PC-9 (cell line): ENCODE data around the gene SCN8A. TPM values are rescaled to one million over a fixed set of nuclear protein-coding genes. Genes with fewer than 3 reads are reported as not detected.

ENCODE experiments used
- BruUV-seq: library from RNA; stranded (reverse); fragments of 400-500 nt; replicated peaks from 2 replicates; lab custom pipeline; 2021; lab: Mats Ljungman, UMichigan
- CTCF ChIA-PET: fragments of 300-600 bp; sonication (Branson Sonifier 250); formaldehyde crosslinking; loops from one replicate; lab custom pipeline; 2022; ENCODE audit warnings: antibody characterized with exemption; lab: Charles Lee
- POLR2A ChIA-PET: fragments of 300-600 bp; sonication (Branson Sonifier 250); formaldehyde crosslinking; loops from one replicate; lab custom pipeline; 2022; ENCODE audit warnings: antibody characterized with exemption; ENCODE audit not compliant: unreplicated experiment; lab: Charles Lee
- DNase-seq, 2 experiments: peaks; one replicate each; pipeline versions ENCODE4 v3.0.0 to v3.0.0-alpha.2; 2015 to 2022; ENCODE audit warnings: mixed read lengths in 1 of 2
- H2AFZ ChIP-seq: fragments of 200-600 bp; sonication (generic); 2 replicates; pipeline ENCODE4 v1.8.1; 2017; ENCODE audit warnings: antibody characterized with exemption
- H3F3A ChIP-seq: fragments of 200-600 bp; sonication (generic); 2 replicates; pipeline ENCODE4 v1.8.1; 2017; ENCODE audit warnings: antibody characterized with exemption, mild to moderate bottlenecking, low read depth; ENCODE audit not compliant: insufficient read depth
- H3K27ac ChIP-seq: fragments of 200-600 bp; sonication (generic); 2 replicates; pipeline ENCODE4 v1.6.1; 2016; ENCODE audit warnings: mixed run types
- H3K27me3 ChIP-seq: fragments of 200-600 bp; sonication (generic); 2 replicates; pipeline ENCODE4 v1.6.1; 2016; ENCODE audit warnings: low read depth, mixed run types; ENCODE audit not compliant: insufficient read depth
- H3K36me3 ChIP-seq: fragments of 200-600 bp; sonication (generic); 2 replicates; pipeline ENCODE4 v1.6.1; 2016; ENCODE audit warnings: low read depth, mixed run types
- H3K4me1 ChIP-seq: fragments of 200-600 bp; sonication (generic); replicated peaks from 2 replicates; pipeline ENCODE4 v1.6.1; 2016; ENCODE audit warnings: mixed run types; ENCODE audit not compliant: insufficient read depth
- H3K4me2 ChIP-seq: fragments of 200-600 bp; sonication (generic); 2 replicates; pipeline ENCODE4 v1.6.1; 2017; ENCODE audit warnings: mixed run types
- H3K4me3 ChIP-seq: fragments of 200-600 bp; sonication (generic); 2 replicates; pipeline ENCODE4 v1.6.1; 2016; ENCODE audit warnings: mixed run types
- H3K79me2 ChIP-seq: fragments of 200-600 bp; sonication (generic); 2 replicates; pipeline ENCODE4 v1.6.1; 2017; ENCODE audit warnings: low read depth, mixed run types
- H3K9me2 ChIP-seq: fragments of 200-600 bp; sonication (generic); 2 replicates; pipeline ENCODE4 v1.8.1; 2017; ENCODE audit warnings: mild to moderate bottlenecking; ENCODE audit not compliant: insufficient read depth
- H3K9me3 ChIP-seq: fragments of 200-600 bp; sonication (generic); 2 replicates; pipeline ENCODE4 v1.8.1; 2016; ENCODE audit warnings: low read depth; ENCODE audit not compliant: insufficient read depth
- H4K20me1 ChIP-seq: fragments of 200-600 bp; sonication (generic); 2 replicates; pipeline ENCODE4 v1.8.1; 2017; ENCODE audit not compliant: insufficient read depth
- EZH2 ChIP-seq: fragments of 200-600 bp; sonication (generic); IDR thresholded peaks from 2 replicates; pipeline ENCODE4 v1.8.0; 2017; ENCODE audit warnings: antibody characterized with exemption, low read depth
- intact Hi-C: fragments of 100-400 bp; cut with micrococcal nuclease; formaldehyde crosslinking; loops from one replicate; pipeline ENCODE4 v1.10.0; 2022; ENCODE audit not compliant: unreplicated experiment
- total RNA-seq: library from RNA; stranded (reverse); gene quantifications from 2 replicates; pipeline ENCODE4 v1.2.3, GENCODE V29; 2021
- TF ChIP-seq, protein P1 (sequence below): fragments of 200-600 bp; sonication (generic); conservative IDR thresholded peaks from 2 replicates; pipeline ENCODE4 v1.6.1; 2017; ENCODE audit warnings: mixed run types, antibody characterized with exemption, mild to moderate bottlenecking, moderate library complexity

Gene SCN8A
- total RNA-seq, 1 experiment from 2014 or later = 0.17 TPM

DNA sequence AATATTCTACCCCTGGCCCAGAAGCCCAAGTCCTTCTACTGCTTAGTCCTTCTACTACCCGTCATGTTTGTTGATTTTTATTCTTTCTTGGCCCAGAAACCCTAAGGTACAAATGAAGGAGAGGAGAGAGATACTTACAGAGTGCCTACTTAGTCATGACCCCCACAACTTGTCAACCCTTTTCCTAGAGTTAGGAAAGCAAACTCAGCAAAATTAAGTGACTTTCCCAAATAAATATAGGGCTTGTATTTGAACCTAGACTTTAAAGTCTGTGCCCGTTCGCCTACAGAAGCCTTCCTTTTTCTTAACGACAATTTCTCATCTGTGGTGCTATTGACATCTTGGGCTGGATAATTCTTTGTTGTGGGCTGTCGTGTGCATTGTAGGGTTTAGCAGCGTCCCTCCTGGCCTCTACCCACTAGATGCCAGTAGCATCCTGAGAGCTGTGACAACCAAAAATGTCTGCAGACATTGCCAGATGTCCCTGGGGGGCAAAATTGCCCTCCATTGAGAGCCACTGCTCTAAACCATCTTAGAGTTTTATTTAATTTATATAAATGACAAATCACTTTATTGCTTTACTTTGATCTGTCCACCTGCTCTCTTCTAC, 175.1 kb downstream of the SCN8A start:
- H3K36me3 ChIP-seq = no peaks in the 10 kb centered on the region
- no peaks in the 10 kb centered on the region for H3F3A ChIP-seq
- H2AFZ ChIP-seq = no peak overlapping the region
- H3K27ac ChIP-seq = no peak overlapping the region
- H3K4me2 ChIP-seq = no peak overlapping the region
- no peaks in the 10 kb centered on the region for H3K9me3 ChIP-seq
- ChIA-PET CTCF (no interaction called here), POLR2A (interaction anchor here (0.6 kb wide), 1 partner anchor 285 kb away, joined by 3 read pairs; no protein-coding TSS in a partner anchor)
- H3K79me2 ChIP-seq = no peaks in the 10 kb centered on the region
- intact Hi-C loops = no loop called here
- no peaks in the 10 kb centered on the region for H3K9me2 ChIP-seq
- no peak overlapping the region for H3K4me3 ChIP-seq
- no peaks in the 10 kb centered on the region for H4K20me1 ChIP-seq
- no TSS peak for BruUV-seq
- DNase-seq = no peak
- peaks cover 86% of the 10 kb centered on the region for H3K27me3 ChIP-seq
- TF ChIP-seq, protein P1, sequence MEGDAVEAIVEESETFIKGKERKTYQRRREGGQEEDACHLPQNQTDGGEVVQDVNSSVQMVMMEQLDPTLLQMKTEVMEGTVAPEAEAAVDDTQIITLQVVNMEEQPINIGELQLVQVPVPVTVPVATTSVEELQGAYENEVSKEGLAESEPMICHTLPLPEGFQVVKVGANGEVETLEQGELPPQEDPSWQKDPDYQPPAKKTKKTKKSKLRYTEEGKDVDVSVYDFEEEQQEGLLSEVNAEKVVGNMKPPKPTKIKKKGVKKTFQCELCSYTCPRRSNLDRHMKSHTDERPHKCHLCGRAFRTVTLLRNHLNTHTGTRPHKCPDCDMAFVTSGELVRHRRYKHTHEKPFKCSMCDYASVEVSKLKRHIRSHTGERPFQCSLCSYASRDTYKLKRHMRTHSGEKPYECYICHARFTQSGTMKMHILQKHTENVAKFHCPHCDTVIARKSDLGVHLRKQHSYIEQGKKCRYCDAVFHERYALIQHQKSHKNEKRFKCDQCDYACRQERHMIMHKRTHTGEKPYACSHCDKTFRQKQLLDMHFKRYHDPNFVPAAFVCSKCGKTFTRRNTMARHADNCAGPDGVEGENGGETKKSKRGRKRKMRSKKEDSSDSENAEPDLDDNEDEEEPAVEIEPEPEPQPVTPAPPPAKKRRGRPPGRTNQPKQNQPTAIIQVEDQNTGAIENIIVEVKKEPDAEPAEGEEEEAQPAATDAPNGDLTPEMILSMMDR = no peak
- no peak for TF ChIP-seq EZH2
- H3K4me1 ChIP-seq = no peaks in the 10 kb centered on the region

DNA sequence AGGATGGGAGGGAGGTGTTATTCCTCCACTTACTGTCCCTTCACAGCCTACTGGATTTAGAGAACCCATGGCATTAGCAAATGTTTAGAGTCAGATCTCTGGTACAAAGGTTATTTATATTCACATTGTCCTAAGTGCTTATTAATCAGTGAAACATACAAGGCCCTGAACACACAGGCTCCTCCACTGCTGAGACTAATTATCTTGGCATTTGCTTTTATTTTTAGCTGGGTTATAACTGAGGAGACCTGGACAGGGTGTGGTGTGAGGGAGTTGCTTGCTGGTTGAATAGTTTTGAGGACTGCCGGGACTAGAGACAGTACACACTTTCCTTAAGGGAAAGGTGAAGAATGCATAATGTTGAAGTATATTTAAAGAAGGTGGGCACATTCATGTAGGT, 180.0 kb downstream of the SCN8A start:
- no peaks in the 10 kb centered on the region for H3K36me3 ChIP-seq
- no peak overlapping the region for H3K4me2 ChIP-seq
- no peak overlapping the region for H3K27ac ChIP-seq
- no peak overlapping the region for H3K4me3 ChIP-seq
- H3K79me2 ChIP-seq = no peaks in the 10 kb centered on the region
- H4K20me1 ChIP-seq = no peaks in the 10 kb centered on the region
- H3K4me1 ChIP-seq = no peaks in the 10 kb centered on the region
- peaks cover 78% of the 10 kb centered on the region for H3K27me3 ChIP-seq
- intact Hi-C loops = no loop called here
- H2AFZ ChIP-seq = no peak overlapping the region
- POLR2A ChIA-PET = no interaction called here
- H3K9me2 ChIP-seq = no peaks in the 10 kb centered on the region
- DNase-seq = no peak
- no TSS peak for BruUV-seq
- CTCF ChIA-PET = no interaction called here
- TF ChIP-seq, protein P1 = no peak
- no peak for TF ChIP-seq EZH2
- H3K9me3 ChIP-seq = no peaks in the 10 kb centered on the region
- no peaks in the 10 kb centered on the region for H3F3A ChIP-seq

DNA sequence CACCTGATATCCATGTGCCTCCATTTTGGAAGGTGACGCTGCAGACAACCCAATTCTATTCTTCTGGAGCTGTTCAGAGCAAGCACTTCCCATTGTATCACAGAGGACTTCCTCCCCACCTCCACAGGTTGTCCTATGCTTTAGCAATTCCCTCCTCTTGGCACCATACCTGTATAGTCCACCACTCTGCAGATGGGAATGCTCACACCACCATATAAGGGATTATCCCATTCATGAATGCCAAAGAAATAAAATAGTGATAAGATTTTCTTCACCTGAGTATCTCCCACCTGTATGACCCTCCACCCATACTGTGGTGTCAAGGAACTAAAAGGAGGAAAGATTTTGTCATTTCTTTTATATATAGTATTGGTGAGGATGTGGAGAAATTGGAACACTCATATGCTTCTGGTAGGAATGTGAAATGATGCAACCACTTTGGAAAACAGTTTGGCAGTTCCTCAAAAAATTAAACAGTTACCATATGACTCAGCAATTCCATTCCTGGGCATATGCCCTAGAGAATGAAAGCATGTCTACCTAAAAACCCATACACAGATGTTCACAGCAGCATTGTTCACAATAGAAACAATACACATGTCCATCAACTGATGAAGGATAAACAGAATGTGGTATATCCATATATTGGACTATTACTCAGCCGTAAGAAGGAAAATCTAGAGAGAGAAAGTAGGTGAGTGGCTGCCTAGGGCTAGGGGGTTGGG, 182.3 kb downstream of the SCN8A start:
- Histone ChIP-seq H3K36me3 (no peaks in the 10 kb centered on the region), H3K27me3 (peaks cover 64% of the 10 kb centered on the region), H3K9me3 (no peaks in the 10 kb centered on the region), H3K4me3 (no peak overlapping the region), H4K20me1 (no peaks in the 10 kb centered on the region), H3K27ac (no peak overlapping the region), H3K4me2 (no peak overlapping the region), H3F3A (no peaks in the 10 kb centered on the region), H2AFZ (no peak overlapping the region), H3K9me2 (no peaks in the 10 kb centered on the region), H3K79me2 (no peaks in the 10 kb centered on the region), H3K4me1 (no peaks in the 10 kb centered on the region)
- BruUV-seq = no TSS peak
- CTCF ChIA-PET = no interaction called here
- intact Hi-C loops = no loop called here
- POLR2A ChIA-PET = no interaction called here
- DNase-seq = no peak
- TF ChIP-seq, protein P1 = no peak
- TF ChIP-seq EZH2 = no peak
